ENCODE measurements around the gene CSTB. TPM values are rescaled to one million over a fixed set of nuclear protein-coding genes. Genes with fewer than 3 reads are reported as not detected.

The CSTB gene
- total RNA-seq, 1 donor from 2014 or later, result 68.2 TPM

GRCh38 chr21:43810505-43811261 is 34.6 kb upstream of the CSTB start:
- peak; percentile 85 for DNase-seq (ENCODE audit: low spot score)

DNA sequence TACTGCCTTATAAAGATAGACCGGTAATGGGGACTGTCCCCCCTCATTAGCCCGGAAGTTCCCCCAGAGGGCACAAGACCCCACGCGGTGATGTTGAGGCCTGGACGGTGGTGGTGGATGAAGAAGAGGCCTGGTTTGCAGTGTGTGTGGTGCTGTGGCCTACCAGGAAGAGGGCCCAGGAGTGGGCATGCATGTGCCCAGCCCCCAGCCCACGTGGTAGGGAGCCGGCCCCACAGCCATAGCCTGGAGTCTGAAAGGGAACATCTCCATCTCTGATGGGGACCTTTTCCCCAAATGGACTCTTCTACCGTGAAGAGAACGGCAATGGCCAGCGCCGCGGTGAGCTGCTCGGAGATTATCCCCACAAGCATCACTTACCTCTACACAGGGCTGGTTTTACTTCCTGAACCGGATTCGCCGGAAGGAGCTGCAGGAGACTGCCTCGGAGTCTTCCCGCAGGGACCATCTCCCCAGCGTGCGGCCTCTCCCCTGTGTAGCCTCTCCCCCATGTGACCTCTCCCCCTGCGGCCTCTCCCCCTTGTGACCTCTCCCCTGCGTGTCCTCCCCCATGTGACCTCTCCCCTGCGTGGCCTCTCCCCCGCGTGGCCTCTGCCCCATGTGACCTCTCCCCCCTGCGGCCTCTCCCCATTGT is 33.9 kb upstream of the CSTB start:
- DNase-seq (ENCODE audit: low spot score), result no peak

- no peak for DNase-seq (ENCODE audit: low spot score)
Measured at GRCh38 chr21:43809346-43809799, 33.3 kb upstream of the CSTB start.

- DNase-seq (ENCODE audit: low spot score), result no peak
Measured at GRCh38 chr21:43808832-43809251, 32.7 kb upstream of the CSTB start.

DNA sequence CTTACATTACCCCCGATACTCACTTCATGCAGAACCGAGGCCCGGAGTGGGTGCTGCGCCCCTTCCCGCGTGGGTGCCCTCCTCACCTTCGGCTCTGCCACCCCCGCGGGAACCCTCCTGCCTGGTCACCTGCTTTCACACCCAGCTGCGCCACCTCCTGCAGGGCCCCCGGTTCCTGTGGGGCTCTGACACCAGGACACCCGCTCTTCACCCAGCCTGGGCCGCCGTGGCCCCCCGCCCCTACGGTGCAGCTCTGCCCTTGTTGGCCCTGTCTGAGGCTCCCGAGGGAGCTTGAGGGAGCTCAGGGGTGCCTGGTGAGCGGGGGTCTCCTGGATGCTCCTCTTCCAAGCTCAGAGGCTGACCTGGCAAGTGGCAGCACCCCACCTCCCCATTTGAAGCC is 32.3 kb upstream of the CSTB start:
- no peak for DNase-seq (ENCODE audit: low spot score)

- DNase-seq (ENCODE audit: low spot score), result no peak
Measured at GRCh38 chr21:43806017-43806710, 30.1 kb upstream of the CSTB start.

GRCh38 chr21:43805275-43805800 is 29.2 kb upstream of the CSTB start:
- no peak for DNase-seq (ENCODE audit: low spot score)

DNA sequence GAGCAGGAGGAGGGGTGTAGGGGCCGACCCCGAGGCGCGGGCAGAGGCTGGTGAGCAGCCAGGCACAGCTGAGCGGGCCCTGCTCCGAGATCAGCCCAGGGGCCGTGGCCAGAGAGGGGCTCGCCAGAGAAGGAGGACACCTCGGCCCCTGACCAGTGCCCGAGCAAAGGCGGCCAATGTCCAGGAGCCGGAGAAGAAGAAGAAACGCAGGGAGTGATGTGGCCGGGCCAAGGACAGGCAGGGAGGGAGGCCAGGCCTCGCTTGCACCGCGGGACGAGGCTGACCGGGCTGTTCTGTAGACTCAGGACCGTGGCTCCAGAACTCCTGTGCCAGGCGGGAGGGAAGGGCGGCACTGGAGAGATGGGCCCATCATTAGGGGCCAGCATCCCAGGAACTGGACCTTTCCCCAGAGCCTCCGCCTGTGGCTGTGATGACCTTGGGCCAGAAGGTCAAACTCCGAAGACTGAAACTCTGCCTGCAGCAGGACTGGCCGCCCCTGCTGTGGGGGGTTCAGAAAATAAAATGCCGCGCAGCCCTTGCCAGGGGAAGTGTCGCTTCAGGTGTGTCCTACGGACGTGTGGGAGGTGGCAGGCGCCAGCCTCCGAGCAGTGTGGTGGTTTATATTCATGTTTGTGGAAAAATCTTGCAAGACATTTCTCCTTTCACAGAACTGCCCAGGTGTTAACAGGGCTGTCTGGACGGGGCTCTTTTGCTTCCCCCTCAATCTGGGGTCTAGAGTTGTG is 27.6 kb upstream of the CSTB start:
- DNase-seq (ENCODE audit: low spot score), result no peak

GRCh38 chr21:43802713-43803313 is 26.7 kb upstream of the CSTB start:
- DNase-seq (ENCODE audit: low spot score), result no peak

- DNase-seq (ENCODE audit: low spot score), result no peak
Measured at GRCh38 chr21:43801006-43801783, 25.1 kb upstream of the CSTB start.

DNA sequence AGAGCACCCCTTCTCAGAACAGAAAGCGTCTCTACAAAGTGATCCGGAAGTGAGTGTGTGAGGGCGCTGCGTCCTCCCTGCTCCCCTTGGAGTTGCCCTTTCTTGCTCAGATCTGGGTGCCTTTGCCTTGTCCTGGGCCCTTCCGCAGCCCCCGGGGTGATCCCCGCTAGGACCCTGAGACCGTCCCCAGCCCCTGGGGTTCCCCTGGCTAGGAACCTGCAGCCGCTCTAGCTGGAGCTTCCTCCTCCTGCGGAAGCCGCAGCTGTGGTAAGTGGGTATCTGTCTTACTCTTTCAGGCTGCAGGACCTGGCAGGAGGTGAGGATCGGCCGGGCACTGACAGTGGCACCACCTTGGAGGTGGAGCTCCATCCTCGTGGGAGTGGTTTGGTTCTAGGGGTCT is 24.5 kb upstream of the CSTB start:
- no peak for DNase-seq (ENCODE audit: low spot score)

GRCh38 chr21:43800124-43800523 is 24.0 kb upstream of the CSTB start:
- no peak for DNase-seq (ENCODE audit: low spot score)

GRCh38 chr21:43799301-43799840 is 23.3 kb upstream of the CSTB start:
- DNase-seq (ENCODE audit: low spot score), result no peak

DNA sequence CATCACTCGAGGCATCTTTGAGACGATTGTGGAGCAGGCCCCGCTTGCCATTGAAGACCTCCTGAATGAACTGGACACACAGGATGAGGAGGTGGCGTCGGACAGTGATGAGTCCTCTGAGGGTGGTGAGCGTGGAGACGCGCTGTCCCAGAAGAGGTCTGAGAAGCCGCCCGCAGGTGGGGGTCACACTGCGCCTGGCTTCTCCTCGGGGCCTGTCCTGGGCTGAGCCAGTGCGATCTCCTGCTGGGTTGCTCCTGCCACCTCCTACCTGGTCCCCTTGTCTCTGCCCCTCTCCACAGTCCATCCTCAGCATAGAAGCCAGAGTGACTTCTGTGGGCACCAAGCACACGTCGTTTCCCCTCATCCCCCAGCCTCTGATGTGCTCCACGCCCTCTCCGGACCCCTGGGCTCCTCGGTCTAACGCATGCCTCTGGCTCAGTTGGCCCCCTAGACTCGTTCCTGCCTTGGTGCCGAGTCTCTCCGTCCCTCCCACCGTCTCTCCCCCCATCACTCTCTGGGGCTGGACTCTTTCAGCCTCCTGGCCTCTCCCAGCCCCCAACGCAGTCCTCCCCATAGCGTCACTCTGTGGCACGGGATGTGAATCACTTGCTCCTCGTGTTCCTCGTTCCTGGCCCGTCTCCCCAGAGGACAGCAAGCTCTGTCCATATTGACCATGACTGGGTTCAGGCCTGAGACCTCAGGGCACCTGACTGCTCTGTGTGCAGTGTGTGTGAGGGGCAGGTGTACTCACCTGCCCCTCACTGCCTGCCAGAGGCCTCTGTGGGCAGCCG is 22.0 kb upstream of the CSTB start:
- DNase-seq (ENCODE audit: low spot score), result no peak

GRCh38 chr21:43797415-43797814 is 21.3 kb upstream of the CSTB start:
- DNase-seq (ENCODE audit: low spot score), result no peak

DNA sequence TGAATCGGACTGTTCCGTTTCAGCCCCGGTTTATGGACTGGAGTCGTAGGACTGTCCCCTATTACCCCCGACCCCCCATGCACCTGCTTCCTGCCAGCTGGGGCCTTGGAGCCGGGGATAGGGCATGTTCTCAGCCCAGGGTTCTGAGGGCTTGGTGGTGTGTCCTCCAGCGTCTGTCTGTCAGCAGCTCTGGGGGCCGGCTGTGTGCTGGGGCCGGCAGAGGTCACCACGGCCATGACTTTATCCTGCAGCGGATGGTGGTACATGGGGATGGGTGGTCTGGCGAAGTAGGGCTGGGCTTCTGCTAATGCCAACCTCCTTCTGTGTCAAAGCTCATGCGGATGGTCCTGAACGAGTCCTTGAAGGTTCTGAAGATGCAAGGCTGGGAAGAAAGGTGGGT is 18.7 kb upstream of the CSTB start:
- no peak for DNase-seq (ENCODE audit: low spot score)

GRCh38 chr21:43794311-43794710 is 18.2 kb upstream of the CSTB start:
- DNase-seq (ENCODE audit: low spot score), result no peak

DNA sequence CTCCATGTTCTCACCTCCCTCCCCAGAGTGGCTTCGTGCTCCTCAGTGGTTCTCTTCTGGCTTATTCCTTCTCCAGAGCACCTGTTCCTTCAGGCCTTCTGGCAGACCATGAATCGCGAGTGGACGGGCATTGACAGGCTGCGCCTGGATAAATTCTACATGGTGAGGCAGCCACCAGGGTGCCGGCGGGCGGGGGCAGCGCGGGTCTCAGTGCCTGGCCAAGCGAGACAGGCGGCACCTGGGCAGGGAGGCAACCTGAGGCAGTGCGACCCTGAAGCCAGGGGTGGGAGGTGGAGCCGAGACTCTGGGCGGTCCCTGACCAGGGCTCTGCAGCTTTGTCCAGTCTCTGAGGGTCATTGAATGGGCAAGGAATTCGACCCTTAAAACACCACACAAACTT is 17.1 kb upstream of the CSTB start:
- no peak for DNase-seq (ENCODE audit: low spot score)

- no peak for DNase-seq (ENCODE audit: low spot score)
Measured at GRCh38 chr21:43792406-43792805, 16.3 kb upstream of the CSTB start.
